GM21423 (cell line): ENCODE measurements around the gene RSU1.

Source experiments
- ATAC-seq: cut with Tn5 transposase; IDR thresholded peaks from one replicate; pipeline ENCODE4 v1.9.1; 2021; ENCODE audit warnings: mild to moderate bottlenecking, moderate library complexity; ENCODE audit not compliant: unreplicated experiment

RSU1 gene

DNA sequence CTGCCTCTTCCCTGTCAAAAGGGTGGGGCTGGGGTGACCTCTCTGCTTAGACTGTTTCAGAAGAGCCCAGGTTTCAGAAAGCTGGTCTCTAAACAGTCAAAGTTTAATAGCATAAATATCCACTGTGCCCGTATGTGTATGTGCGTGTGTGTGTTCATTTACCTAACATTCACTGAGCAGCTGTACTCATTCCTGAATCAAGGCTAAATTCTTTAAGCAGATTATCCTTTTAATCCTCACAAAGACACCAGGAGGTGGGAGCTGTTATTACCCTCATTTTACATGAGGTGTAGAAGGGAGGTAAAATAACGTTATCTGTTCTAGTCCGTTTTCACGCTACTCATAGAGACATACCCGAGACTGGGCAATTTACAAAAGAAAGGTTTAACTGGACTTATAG is 72.2 kb downstream of the RSU1 start:
- ATAC-seq: no peak

DNA sequence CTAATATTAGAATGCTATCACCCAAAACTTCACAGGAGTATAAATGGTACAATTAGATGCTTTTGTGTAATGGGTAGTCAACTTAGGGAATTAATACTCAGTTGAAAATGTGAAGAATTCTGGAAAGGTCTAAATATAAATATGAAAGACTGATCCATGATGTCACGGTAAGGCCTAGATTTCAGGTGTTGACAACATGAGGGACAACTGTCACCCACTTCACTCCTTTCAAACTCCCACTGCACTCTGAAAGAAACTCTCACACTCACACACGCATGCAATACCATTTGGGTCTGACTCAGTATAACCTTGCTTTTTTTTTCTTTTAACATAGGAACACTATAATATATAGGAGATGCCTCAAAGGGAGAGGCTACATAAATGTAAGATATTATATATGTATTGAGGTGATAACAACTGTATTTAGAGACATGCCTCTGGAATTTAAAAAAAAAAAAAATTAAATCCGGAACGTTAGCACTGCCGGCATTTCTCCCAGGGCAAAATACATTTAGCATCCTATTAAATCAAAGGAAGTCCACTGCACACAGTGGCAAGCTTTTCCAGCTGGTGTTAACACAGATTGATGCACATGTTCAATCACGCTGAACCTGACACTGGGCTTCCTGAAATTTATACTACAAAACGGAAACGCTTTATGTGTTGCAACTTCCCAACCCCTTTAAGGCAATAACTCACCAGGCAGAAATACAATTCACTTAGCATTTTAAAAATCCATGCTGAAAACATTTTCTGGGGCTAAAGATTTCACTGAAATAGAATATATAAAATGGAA is 74.9 kb downstream of the RSU1 start:
- no peak for ATAC-seq

GRCh38 chr10:16741540-16741939 is 75.7 kb downstream of the RSU1 start:
- ATAC-seq: no peak

DNA sequence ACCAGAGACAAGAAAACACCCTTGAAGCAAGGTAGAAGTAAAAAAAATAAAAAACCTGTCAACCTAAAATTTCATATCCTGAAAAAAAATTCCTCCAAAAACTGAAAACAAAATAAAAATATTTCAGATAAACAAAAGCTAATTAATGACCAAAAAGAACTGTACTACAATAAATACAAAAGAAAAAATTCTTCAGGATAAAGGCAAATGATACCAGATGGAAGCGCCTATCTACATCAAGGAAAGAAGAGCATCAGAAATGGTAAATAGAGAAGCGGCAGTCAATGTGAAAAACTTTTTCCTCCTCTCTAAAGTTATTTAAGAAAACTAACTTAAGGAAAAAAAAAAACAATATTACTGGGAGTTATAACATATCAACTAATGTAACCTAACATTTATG is 79.8 kb downstream of the RSU1 start:
- ATAC-seq: no peak

GRCh38 chr10:16735671-16736070 is 81.6 kb downstream of the RSU1 start:
- ATAC-seq: no peak

- ATAC-seq: no peak
These were observed 84.8 kb downstream of the RSU1 start for GRCh38 chr10:16732376-16732775.

DNA sequence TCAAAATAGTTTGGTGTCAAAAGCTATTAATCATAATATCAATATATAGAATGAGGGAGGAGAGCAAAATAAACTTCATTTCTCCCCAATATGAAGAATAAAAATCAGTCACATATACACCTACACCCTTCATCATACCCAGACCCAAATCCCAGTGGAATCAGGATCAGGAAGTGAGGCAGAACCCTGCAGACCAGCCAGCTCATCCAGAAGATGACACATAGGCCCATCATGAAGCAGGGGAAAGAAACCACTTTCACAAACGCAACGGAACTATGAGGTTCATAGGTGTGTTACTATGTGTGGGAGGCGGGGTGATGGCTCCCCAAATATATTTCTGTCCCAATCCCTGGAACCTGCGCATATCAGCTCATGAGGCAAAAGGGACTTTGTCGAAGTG is 89.0 kb downstream of the RSU1 start:
- no peak for ATAC-seq

DNA sequence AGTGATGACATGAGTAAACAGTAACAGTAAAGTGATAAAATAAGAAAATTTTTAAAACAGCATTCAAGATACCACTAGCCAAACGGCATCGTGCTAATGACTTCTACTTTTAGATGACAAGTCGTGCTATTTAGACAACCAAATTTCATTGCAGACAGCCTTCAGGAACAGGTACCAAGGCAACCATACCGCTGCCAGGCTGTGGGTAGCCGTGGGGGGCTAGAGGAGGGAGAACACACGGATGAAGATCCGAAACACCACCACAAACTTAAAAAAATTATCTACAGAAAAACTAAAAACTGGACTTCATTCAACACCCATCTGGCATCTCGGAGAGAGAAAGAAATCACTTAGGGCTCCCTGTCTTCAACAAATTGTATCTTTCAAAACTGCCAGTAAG is 89.6 kb downstream of the RSU1 start:
- ATAC-seq: no peak

DNA sequence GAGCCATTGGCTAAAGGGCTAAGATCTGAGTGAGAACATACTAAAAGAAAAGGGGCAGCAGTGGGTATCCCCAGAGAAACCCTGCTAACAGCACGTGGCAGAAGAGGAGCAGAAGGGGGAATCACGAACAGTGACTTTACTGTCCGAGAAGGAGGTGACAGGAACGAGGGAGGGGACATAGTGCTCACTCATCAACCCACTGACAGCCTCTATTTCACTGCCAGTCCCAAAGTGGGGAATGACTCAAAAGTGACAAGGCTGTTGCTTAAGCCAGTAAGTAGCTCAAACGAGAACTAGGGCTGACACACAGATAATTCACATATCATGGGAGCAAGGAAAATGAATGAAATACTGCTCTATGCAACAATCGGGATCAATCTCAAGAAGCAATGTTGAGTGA is 92.7 kb downstream of the RSU1 start:
- no peak for ATAC-seq

DNA sequence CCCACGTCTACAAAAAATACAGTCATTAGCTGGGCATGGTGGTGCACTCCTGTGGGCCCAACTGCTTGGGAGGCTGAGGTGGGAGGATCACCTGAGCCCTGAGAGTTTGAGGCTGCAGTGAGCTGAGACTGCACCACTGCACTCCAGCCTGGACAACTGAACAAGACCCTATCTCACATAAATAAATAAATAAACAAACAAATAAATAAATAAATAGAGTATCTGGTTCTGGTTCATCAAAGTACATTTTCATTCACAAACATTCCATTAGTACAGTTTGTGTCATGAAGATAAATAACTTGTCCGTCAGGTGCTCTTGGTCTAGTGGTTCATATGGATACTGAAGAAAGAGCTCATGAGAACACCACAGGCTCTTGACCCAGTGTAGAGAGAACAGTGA is 96.4 kb downstream of the RSU1 start:
- no peak for ATAC-seq

DNA sequence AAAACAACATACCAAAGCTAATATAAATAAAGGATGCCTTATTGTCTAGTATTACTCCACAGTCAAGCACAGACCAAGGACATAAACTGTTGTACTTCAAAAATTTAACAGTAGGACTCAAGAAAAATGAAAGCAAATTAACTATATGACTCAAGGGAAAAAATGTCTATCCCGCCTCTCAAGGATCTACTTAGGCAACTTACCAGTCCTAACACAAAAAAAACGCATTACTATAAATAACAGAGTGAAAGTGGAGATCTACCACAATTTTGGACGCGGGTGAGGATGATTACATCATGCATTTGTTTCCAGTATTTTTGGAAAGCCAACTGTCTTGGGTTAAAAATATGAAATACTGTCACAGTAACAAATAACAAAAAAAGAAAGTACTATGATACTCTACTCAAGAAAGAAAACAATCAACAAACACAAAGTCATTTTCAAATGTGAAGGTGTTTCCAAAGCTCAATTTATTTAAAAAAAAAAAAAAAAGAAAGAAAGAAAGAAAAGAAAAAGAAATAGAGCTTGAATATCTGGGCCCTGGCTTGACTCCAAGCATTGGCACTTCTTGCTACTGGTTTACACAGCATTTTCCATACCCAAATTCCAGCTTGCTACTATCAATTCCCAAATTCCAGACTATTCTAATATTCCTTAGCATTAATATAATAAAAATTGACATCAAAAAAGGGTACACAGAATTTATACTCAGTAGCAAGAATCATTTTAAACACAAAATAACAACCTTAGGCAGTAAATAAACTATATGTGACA is 99.4 kb downstream of the RSU1 start:
- no peak for ATAC-seq

- no peak for ATAC-seq
These were observed 101.2 kb downstream of the RSU1 start for GRCh38 chr10:16716051-16716450.

DNA sequence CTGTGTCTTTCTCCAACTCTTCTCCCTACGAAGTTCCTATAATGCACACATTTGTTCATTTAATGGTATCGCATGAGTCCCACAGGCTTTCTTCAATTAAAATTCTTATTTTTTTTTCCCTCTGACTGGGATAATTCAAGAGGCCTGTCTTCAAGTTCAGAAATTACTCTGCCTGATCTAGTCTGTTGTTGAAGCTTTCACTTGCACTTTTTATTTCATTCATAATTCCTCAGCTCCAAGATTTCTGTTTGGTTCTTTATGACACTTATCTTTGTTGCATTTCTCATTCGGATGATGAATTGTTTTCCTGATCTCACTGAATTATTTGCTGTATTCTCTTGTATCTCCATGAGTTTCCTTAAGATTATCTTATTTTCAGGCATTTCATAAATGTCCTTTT is 103.9 kb downstream of the RSU1 start:
- ATAC-seq: no peak

DNA sequence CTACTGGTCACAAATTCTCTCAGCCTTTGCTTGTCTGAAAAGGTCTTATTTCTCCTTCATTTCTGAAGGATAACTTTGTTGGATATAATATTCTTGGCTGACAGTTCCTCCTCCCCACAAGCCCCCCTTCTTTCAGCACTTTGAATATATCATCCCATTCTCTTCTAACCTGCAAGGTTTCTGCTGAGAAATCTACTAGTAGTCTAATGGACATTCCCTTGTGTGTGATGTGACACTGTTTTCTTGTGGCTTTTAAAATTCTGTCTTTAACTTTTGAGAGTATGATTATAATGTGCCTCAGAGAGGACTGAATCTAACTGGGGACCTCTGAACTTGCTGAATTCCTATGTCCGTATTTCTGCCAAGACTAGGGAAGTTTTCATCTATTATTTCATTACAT is 104.3 kb downstream of the RSU1 start:
- no peak for ATAC-seq

- ATAC-seq: no peak
These were observed 116.9 kb downstream of the RSU1 start for GRCh38 chr10:16700331-16700730.

DNA sequence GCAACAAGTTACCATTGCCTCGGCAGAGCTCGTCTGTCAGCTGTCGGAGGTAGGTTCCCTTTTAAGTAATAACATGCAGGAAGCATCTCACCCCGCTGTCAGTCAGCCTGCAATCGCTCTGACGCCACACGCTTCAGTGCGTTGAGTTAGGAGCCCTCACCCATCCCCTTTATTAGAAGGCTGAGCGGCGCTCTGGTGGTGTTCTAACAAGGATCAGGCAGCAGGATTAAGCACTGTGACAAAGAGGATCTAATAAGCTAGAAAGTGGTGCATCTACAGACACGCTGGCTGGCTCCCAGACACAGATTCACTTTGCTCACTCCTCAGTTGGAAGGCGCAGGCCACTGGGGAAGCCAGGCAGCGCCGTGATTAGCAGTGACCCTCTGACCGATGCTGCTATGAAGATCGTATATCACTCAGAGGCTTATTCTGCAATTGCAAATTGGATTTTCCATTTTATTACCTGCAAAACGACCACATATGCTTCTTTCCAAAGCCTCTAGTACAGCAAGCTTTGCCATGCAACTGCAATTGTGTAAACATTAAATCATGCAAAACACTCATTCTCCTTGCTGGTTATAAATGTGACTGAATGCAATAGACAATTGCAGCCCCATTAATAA is 117.7 kb downstream of the RSU1 start:
- no peak for ATAC-seq

- no peak for ATAC-seq
These were observed 118.8 kb downstream of the RSU1 start for GRCh38 chr10:16698461-16698860.

DNA sequence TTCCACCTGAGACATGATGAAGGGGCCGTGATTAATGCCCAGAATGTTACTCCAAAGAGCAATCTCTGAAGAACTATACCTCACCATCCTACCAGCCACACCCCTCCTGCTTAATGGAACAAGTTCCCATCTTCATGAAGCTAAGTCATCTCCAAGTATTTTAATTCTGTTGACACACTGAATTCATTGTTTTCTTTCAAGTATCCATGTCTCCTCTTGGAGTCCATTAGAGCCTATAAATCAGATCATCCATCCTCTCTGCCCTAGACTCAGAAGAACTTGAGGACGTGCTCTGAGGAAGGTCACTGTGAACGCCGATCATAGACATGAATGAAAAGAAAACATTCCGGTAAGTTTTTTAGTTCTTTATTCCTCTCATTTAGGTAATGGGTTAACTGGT is 126.8 kb downstream of the RSU1 start:
- no peak for ATAC-seq

DNA sequence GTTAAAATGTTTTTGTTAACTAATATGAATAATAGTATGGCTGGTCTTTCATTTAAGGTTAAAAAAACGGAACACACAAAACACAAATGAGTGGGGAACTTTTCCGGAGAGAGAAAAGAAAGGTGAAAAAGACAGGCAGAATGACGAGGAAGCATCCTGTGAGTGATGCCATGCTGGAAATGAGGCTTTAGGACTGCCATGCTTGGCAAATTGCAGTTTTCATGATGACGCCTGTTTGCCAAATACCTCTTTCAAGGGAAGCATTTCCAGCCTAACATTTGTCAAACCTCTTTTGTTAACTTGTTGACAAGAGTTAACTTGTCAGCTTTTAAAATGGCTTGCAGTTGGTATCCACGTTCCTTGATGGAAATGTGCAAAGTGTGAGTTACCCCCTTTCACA is 127.5 kb downstream of the RSU1 start:
- no peak for ATAC-seq

DNA sequence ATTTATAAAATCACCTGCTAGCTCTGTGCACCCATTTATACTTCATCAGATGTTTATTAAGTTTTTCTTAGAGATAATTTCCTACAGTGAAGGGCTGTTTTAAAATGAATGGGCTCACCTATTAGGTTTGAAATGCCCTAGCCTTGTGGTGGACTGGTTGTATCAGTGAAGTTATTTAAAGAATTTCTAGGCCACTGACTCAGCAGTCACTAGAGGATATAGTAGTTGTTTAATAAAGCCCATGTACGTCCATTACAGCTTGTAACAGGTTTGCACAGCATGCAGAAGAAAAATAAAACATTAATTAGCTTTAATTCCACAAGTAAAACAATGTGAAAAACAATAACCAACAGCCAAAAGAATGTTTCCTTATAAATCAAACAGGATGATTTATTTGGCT is 128.0 kb downstream of the RSU1 start:
- no peak for ATAC-seq

DNA sequence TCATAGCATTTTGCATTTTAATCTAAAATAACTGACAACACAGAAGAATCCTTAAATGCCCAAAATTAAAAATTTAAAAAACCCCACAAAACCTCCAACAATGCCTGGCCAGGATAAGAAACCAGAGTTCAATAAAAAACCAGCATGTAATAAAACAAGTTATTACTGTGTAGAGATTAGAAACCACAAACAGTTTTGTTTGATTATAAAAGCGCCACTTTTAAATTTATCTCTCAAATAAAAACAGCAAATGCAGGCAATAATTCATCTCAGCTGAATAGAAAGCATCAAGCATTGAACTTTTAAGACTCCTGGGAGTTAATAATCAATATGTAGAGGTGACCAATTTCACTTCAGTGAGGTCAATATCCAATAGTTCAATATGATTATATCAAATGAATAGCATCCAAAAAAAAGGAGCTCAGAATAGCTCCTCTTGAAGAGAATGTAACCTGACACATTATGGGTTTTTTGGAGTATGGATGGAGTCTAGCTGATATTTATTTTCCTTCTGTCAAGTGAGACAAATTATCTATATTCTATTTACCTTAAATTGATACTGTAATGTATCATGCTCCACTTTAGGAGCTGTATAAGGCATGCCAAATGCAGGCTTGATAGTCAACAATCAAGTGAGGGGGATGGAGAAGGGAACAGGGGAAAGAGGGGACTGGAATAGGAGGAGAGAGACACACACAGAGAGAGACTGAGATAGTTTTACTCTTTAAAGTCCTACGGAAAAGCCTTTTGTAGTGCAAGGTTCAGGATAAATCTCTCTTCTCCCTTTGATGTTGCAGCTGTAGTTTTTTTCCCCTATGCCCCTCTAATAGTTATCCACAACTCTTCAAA is 130.9 kb downstream of the RSU1 start:
- no peak for ATAC-seq
